ENCODE data around the gene HDHD3.
"Not testable (repeated sequence)": the region's sequence is repeated elsewhere in the genome, so short reads cannot be mapped to it uniquely, and the experiment has no call there.

Gene HDHD3

GRCh38 chr9:113409883-113410206, 33.1 kb upstream of the HDHD3 start:
- TF ChIP-seq CTCF (IDR thresholded peaks at IDR 0.05; ENCODE audit: insufficient read depth, low read length, poor library complexity, severe bottlenecking) (no peak), EZH2phosphoT487 (conservative IDR thresholded peaks at IDR 0.05; ENCODE audit: low read length) (no peak)
- Histone ChIP-seq H3K9ac (ENCODE audit: low read length) (peak overlapping the region; percentile 87), H3K36me3 (ENCODE audit: low read length) (peaks cover 9% of the 10 kb centered on the region; the same call in 1 of the 2 replicates), H3K4me3 (ENCODE audit: insufficient read depth, low read length, poor library complexity, severe bottlenecking) (peak overlapping the region; percentile 88), H3K79me2 (ENCODE audit: insufficient read depth, low read length) (peaks cover 28% of the 10 kb centered on the region), H3F3A (ENCODE audit: insufficient read depth) (peaks cover 19% of the 10 kb centered on the region), H3K27me3 (ENCODE audit: low read length) (no peaks in the 10 kb centered on the region), H4K20me1 (ENCODE audit: low read depth, low read length) (no peaks in the 10 kb centered on the region), H3K9me3 (ENCODE audit: insufficient read depth, low read length) (no peaks in the 10 kb centered on the region), H2AFZ (ENCODE audit: low read depth, low read length, severe bottlenecking) (peak overlapping the region; percentile 56), H3K9me2 (replicated peaks; ENCODE audit: insufficient read depth, low read length) (no peaks in the 10 kb centered on the region), H3K4me2 (ENCODE audit: low read depth, low read length, poor library complexity, severe bottlenecking) (peak overlapping the region; percentile 73), H3K27ac (ENCODE audit: low read depth, low read length) (peak overlapping the region; percentile 92)

- Histone ChIP-seq H3K79me2 (ENCODE audit: insufficient read depth, low read length) (peaks cover 28% of the 10 kb centered on the region), H3K36me3 (ENCODE audit: low read length) (peaks cover 9% of the 10 kb centered on the region; the same call in 1 of the 2 replicates), H3F3A (ENCODE audit: insufficient read depth) (peaks cover 19% of the 10 kb centered on the region), H3K9ac (ENCODE audit: low read length) (peak overlapping the region; percentile 87), H2AFZ (ENCODE audit: low read depth, low read length, severe bottlenecking) (no peak overlapping the region), H3K9me3 (ENCODE audit: insufficient read depth, low read length) (no peaks in the 10 kb centered on the region), H3K4me3 (ENCODE audit: insufficient read depth, low read length, poor library complexity, severe bottlenecking) (peak overlapping the region; percentile 88), H4K20me1 (ENCODE audit: low read depth, low read length) (no peaks in the 10 kb centered on the region), H3K4me2 (ENCODE audit: low read depth, low read length, poor library complexity, severe bottlenecking) (peak overlapping the region; percentile 73), H3K27ac (ENCODE audit: low read depth, low read length) (peak overlapping the region; percentile 92), H3K9me2 (replicated peaks; ENCODE audit: insufficient read depth, low read length) (no peaks in the 10 kb centered on the region), H3K27me3 (ENCODE audit: low read length) (no peaks in the 10 kb centered on the region)
- TF ChIP-seq CTCF (IDR thresholded peaks at IDR 0.05; ENCODE audit: insufficient read depth, low read length, poor library complexity, severe bottlenecking): no peak
- TF ChIP-seq EZH2phosphoT487 (conservative IDR thresholded peaks at IDR 0.05; ENCODE audit: low read length): no peak
Measured at GRCh38 chr9:113409481-113409880, 32.7 kb upstream of the HDHD3 start.

- Histone ChIP-seq H3K9ac (ENCODE audit: low read length) (peak overlapping the region; percentile 87; the same call in 1 of the 2 replicates), H3K27ac (ENCODE audit: low read depth, low read length) (peak overlapping the region; percentile 19; the same call in 1 of the 2 replicates), H3F3A (ENCODE audit: insufficient read depth) (peaks cover 19% of the 10 kb centered on the region), H3K79me2 (ENCODE audit: insufficient read depth, low read length) (peaks cover 28% of the 10 kb centered on the region), H3K4me2 (ENCODE audit: low read depth, low read length, poor library complexity, severe bottlenecking) (peak overlapping the region; percentile 73)
- not testable (repeated sequence) for H3K9me2 ChIP-seq (replicated peaks; ENCODE audit: insufficient read depth, low read length); H3K9me3 ChIP-seq (ENCODE audit: insufficient read depth, low read length); H2AFZ ChIP-seq (ENCODE audit: low read depth, low read length, severe bottlenecking); H3K27me3 ChIP-seq (ENCODE audit: low read length); H3K4me3 ChIP-seq (ENCODE audit: insufficient read depth, low read length, poor library complexity, severe bottlenecking); H4K20me1 ChIP-seq (ENCODE audit: low read depth, low read length); H3K36me3 ChIP-seq (ENCODE audit: low read length)
Measured at GRCh38 chr9:113406873-113407511, 30.2 kb upstream of the HDHD3 start.

GRCh38 chr9:113406353-113406752, 29.6 kb upstream of the HDHD3 start:
- Histone ChIP-seq H3K79me2 (ENCODE audit: insufficient read depth, low read length) (peaks cover 28% of the 10 kb centered on the region), H3F3A (ENCODE audit: insufficient read depth) (peaks cover 19% of the 10 kb centered on the region)
- not testable (repeated sequence) for H3K9ac ChIP-seq (ENCODE audit: low read length); H3K36me3 ChIP-seq (ENCODE audit: low read length); H3K27me3 ChIP-seq (ENCODE audit: low read length); H4K20me1 ChIP-seq (ENCODE audit: low read depth, low read length); H3K4me2 ChIP-seq (ENCODE audit: low read depth, low read length, poor library complexity, severe bottlenecking); H3K9me2 ChIP-seq (replicated peaks; ENCODE audit: insufficient read depth, low read length); H3K27ac ChIP-seq (ENCODE audit: low read depth, low read length); H3K4me3 ChIP-seq (ENCODE audit: insufficient read depth, low read length, poor library complexity, severe bottlenecking); H2AFZ ChIP-seq (ENCODE audit: low read depth, low read length, severe bottlenecking); H3K9me3 ChIP-seq (ENCODE audit: insufficient read depth, low read length)

Measured in SU-DHL-6 (cell line).